IMR-90 (cell line): ENCODE measurements around the gene URB2. TPM values are rescaled to one million over a fixed set of nuclear protein-coding genes. Genes with fewer than 3 reads are reported as not detected.

ENCODE experiments used
- ATAC-seq: fragments of 200-7000 bp; cut with Tn5 transposase; 2 replicates; pipeline ENCODE4 v1.9.1; 2020; ENCODE audit warnings: low read depth, mild to moderate bottlenecking, moderate library complexity
- BruUV-seq: library from RNA; stranded (reverse); fragments of 400-500 nt; replicated peaks from 2 replicates; lab custom pipeline; 2021; lab: Mats Ljungman, UMichigan
- CTCF ChIA-PET: fragments of 300-600 bp; formaldehyde crosslinking; extraction: SDS; loops from one replicate; lab custom pipeline; 2021; ENCODE audit warnings: antibody characterized with exemption; lab: Yijun Ruan, JAX
- POLR2A ChIA-PET: fragments of 300-600 bp; sonication (Branson Sonifier 250); formaldehyde crosslinking; loops from one replicate; lab custom pipeline; 2022; ENCODE audit warnings: antibody characterized with exemption; ENCODE audit not compliant: unreplicated experiment; lab: Charles Lee
- DNase-seq: peaks from one replicate; pipeline ENCODE4 v3.0.0; 2013
- H2AFZ ChIP-seq: replicated peaks from 2 replicates; pipeline ENCODE3; 2013; ENCODE audit warnings: low read length, mild to moderate bottlenecking; ENCODE audit not compliant: poor library complexity
- H2AK5ac ChIP-seq: 2 replicates; pipeline ENCODE4 v1.6.1; 2013; ENCODE audit warnings: low read depth, low read length, inconsistent platforms
- H2AK9ac ChIP-seq: replicated peaks from 2 replicates; pipeline ENCODE3; 2013; ENCODE audit warnings: mild to moderate bottlenecking, low read depth, low read length, moderate library complexity; ENCODE audit not compliant: poor library complexity
- H2BK120ac ChIP-seq: 2 replicates; pipeline ENCODE4 v1.6.1; 2013; ENCODE audit warnings: low read depth, low read length, inconsistent platforms
- H2BK15ac ChIP-seq: 3 replicates; pipeline ENCODE4 v1.6.1; 2013; ENCODE audit warnings: low read depth, low read length, inconsistent platforms
- H2BK20ac ChIP-seq: 2 replicates; pipeline ENCODE4 v1.6.1; 2013; ENCODE audit warnings: low read depth, mild to moderate bottlenecking, inconsistent platforms, low read length, moderate library complexity
- H2BK5ac ChIP-seq: 2 replicates; pipeline ENCODE4 v1.6.1; 2013; ENCODE audit warnings: mild to moderate bottlenecking, low read depth, low read length, inconsistent platforms; ENCODE audit not compliant: poor library complexity, severe bottlenecking
- H3K14ac ChIP-seq: replicated peaks from 2 replicates; pipeline ENCODE4 v1.6.1; 2013; ENCODE audit warnings: low read depth, low read length, inconsistent platforms
- H3K18ac ChIP-seq: 2 replicates; pipeline ENCODE4 v1.6.1; 2013; ENCODE audit warnings: low read depth, low read length, control low read depth
- H3K23ac ChIP-seq: 2 replicates; pipeline ENCODE4 v1.6.1; 2013; ENCODE audit warnings: low read depth, low read length, inconsistent platforms
- H3K27ac ChIP-seq: 2 replicates; pipeline ENCODE4 v1.5.1; 2013; ENCODE audit warnings: mild to moderate bottlenecking, control low read depth, low read length; ENCODE audit not compliant: insufficient read depth
- H3K27me3 ChIP-seq: 2 replicates; pipeline ENCODE4 v1.6.1; 2013; ENCODE audit warnings: low read length; ENCODE audit not compliant: control insufficient read depth, insufficient read depth
- H3K36me3 ChIP-seq: 2 replicates; pipeline ENCODE4 v1.6.1; 2013; ENCODE audit warnings: low read length, mixed read lengths; ENCODE audit not compliant: control insufficient read depth, insufficient read depth
- H3K4ac ChIP-seq: 2 replicates; pipeline ENCODE4 v1.6.1; 2013; ENCODE audit warnings: low read depth, low read length, inconsistent platforms
- H3K4me1 ChIP-seq: 2 replicates; pipeline ENCODE4 v1.6.1; 2013; ENCODE audit warnings: low read length, mixed read lengths; ENCODE audit not compliant: control insufficient read depth, insufficient read depth
- H3K4me2 ChIP-seq: 2 replicates; pipeline ENCODE4 v1.6.1; 2013; ENCODE audit warnings: low read depth, mild to moderate bottlenecking, control low read depth, low read length, moderate library complexity
- H3K4me3 ChIP-seq: 2 replicates; pipeline ENCODE4 v1.5.1; 2013; ENCODE audit warnings: low read depth, mild to moderate bottlenecking, control low read depth, low read length, moderate library complexity; ENCODE audit not compliant: insufficient read depth
- H3K56ac ChIP-seq: 2 replicates; pipeline ENCODE4 v1.6.1; 2013; ENCODE audit warnings: low read length, inconsistent platforms; ENCODE audit not compliant: insufficient read depth; ENCODE audit errors: extremely low read depth
- H3K79me1 ChIP-seq, 2 experiments: 2 replicates each; pipeline ENCODE4 v1.6.1; 2013; ENCODE audit warnings: low read length in 2 of 2, inconsistent platforms in 1 of 2, low read depth in 1 of 2
- H3K9ac ChIP-seq: 2 replicates; pipeline ENCODE4 v1.6.1; 2013; ENCODE audit warnings: low read depth, low read length, control low read depth
- H3K9me1 ChIP-seq: 2 replicates; pipeline ENCODE4 v1.6.1; 2013; ENCODE audit warnings: low read length, inconsistent platforms; ENCODE audit not compliant: insufficient read depth
- H3K9me3 ChIP-seq: 2 replicates; pipeline ENCODE4 v1.6.1; 2013; ENCODE audit warnings: low read length; ENCODE audit not compliant: control insufficient read depth, insufficient read depth
- H4K20me1 ChIP-seq: 2 replicates; pipeline ENCODE4 v1.6.1; 2013; ENCODE audit warnings: low read length, inconsistent platforms; ENCODE audit not compliant: insufficient read depth
- H4K5ac ChIP-seq: 2 replicates; pipeline ENCODE4 v1.6.1; 2013; ENCODE audit warnings: mild to moderate bottlenecking, low read depth, low read length, control low read depth
- H4K8ac ChIP-seq, 2 experiments: 2 replicates each; pipeline ENCODE4 v1.6.1; 2013; ENCODE audit warnings: low read depth in 2 of 2, low read length in 2 of 2, control low read depth in 1 of 2, inconsistent platforms in 1 of 2
- H4K91ac ChIP-seq: 2 replicates; pipeline ENCODE4 v1.6.1; 2013; ENCODE audit warnings: low read depth, low read length, inconsistent platforms; ENCODE audit not compliant: insufficient read depth
- BHLHE40 ChIP-seq: fragments of 150-350 bp; IDR thresholded peaks from 2 replicates; pipeline ENCODE4 v1.6.1; 2016; ENCODE audit warnings: mild to moderate bottlenecking, low read depth, low read length
- CHD1 ChIP-seq: IDR thresholded peaks from 2 replicates; pipeline ENCODE4 v1.6.1; 2012; ENCODE audit warnings: low read depth, low read length, improper control_type of control experiment
- NFE2L2 ChIP-seq: fragments of 150-350 bp; IDR thresholded peaks from 2 replicates; pipeline ENCODE4 v1.6.1; 2016; ENCODE audit warnings: low read depth, mild to moderate bottlenecking, low read length
- RAD21 ChIP-seq: IDR thresholded peaks from 2 replicates; pipeline ENCODE4 v1.6.1; 2012; ENCODE audit warnings: low read length, improper control_type of control experiment
- RCOR1 ChIP-seq: IDR thresholded peaks from 2 replicates; pipeline ENCODE4 v1.6.1; 2012; ENCODE audit warnings: mild to moderate bottlenecking, low read length, improper control_type of control experiment; ENCODE audit not compliant: insufficient replicate concordance
- RFX5 ChIP-seq: IDR thresholded peaks from 2 replicates; pipeline ENCODE4 v1.8.0; 2012; ENCODE audit warnings: low read depth, mild to moderate bottlenecking, low read length, moderate library complexity
- SMC3 ChIP-seq: fragments of 150-350 bp; IDR thresholded peaks from 2 replicates; pipeline ENCODE4 v1.6.1; 2016; ENCODE audit warnings: low read depth, mild to moderate bottlenecking, antibody characterized with exemption, low read length, moderate library complexity
- WGBS, 2 experiments: methylation state at CpG; one replicate each; pipeline versions ENCODE4 v1.1.5 to v1.1.7; 2013; ENCODE audit warnings: missing lambda C conversion rate in 2 of 2; ENCODE audit not compliant: insufficient read length in 1 of 2; ENCODE audit errors: extremely low coverage in 2 of 2; 5-methylcytosine and 5-hydroxymethylcytosine counted together
- dilution Hi-C: fragments of 300-500 bp; cut with HindIII; formaldehyde crosslinking; loops from one replicate; pipeline ENCODE4 v1.14.3; 2018; ENCODE audit warnings: low sequenced_read_pairs; ENCODE audit not compliant: unreplicated experiment
- in situ Hi-C: fragments of 300-500 bp; cut with MboI; formaldehyde crosslinking; loops from 3 replicates; pipeline ENCODE4 v1.14.3; 2019; ENCODE audit warnings: low sequenced_read_pairs, inconsistent platforms, mixed read lengths
- intact Hi-C: fragments of 100-400 bp; cut with micrococcal nuclease; formaldehyde crosslinking; loops from 2 replicates; pipeline ENCODE4 v1.10.0; 2022
- polyA plus RNA-seq, 3 experiments: library from polyadenylated mRNA; depleted of rRNA; stranded (reverse); fragments of >200 nt; gene quantifications; 2 replicates each; pipeline ENCODE4 v1.2.3, GENCODE V29; 2012; ENCODE audit warnings: low replicate concordance in 1 of 3
- total RNA-seq: library from RNA; depleted of rRNA; stranded (reverse); fragments of >200 nt; gene quantifications from 2 replicates; pipeline ENCODE4 v1.2.3, GENCODE V29; 2012
- TF ChIP-seq, protein P1 (sequence below): conservative IDR thresholded peaks from 2 replicates; pipeline ENCODE4 v1.5.1; 2012; ENCODE audit warnings: mild to moderate bottlenecking, low read depth, low read length, improper control_type of control experiment

Gene URB2
- total and polyA plus RNA-seq, 2 of the 4 experiments (the other 2 are of a cell fraction): 5.9 to 15.4 TPM

GRCh38 chr1:229645324-229645993 is 19.4 kb downstream of the URB2 start:
- no peak overlapping the region for H2BK20ac ChIP-seq
- BruUV-seq: no TSS peak
- no peaks in the 10 kb centered on the region for H3K9me1 ChIP-seq
- no peak overlapping the region for H3K14ac ChIP-seq
- H4K8ac ChIP-seq: no peak overlapping the region
- no peak overlapping the region for H3K27ac ChIP-seq
- no peak overlapping the region for H3K18ac ChIP-seq
- H3K4me1 ChIP-seq: peaks cover 4% of the 10 kb centered on the region; the same call in 1 of the 2 replicates
- H3K36me3 ChIP-seq: peaks cover 33% of the 10 kb centered on the region
- POLR2A ChIA-PET: no interaction called here
- H4K5ac ChIP-seq: no peak overlapping the region
- peaks cover 21 to 27% of the 10 kb centered on the region in 2 experiments; a peak in 3 of 4 replicates for H3K79me1 ChIP-seq
- H2BK120ac ChIP-seq: no peak overlapping the region
- TF ChIP-seq RFX5 (no peak), RAD21 (no peak), SMC3 (no peak), CHD1 (no peak), RCOR1 (no peak), BHLHE40 (no peak), NFE2L2 (no peak)
- TF ChIP-seq, protein P1, sequence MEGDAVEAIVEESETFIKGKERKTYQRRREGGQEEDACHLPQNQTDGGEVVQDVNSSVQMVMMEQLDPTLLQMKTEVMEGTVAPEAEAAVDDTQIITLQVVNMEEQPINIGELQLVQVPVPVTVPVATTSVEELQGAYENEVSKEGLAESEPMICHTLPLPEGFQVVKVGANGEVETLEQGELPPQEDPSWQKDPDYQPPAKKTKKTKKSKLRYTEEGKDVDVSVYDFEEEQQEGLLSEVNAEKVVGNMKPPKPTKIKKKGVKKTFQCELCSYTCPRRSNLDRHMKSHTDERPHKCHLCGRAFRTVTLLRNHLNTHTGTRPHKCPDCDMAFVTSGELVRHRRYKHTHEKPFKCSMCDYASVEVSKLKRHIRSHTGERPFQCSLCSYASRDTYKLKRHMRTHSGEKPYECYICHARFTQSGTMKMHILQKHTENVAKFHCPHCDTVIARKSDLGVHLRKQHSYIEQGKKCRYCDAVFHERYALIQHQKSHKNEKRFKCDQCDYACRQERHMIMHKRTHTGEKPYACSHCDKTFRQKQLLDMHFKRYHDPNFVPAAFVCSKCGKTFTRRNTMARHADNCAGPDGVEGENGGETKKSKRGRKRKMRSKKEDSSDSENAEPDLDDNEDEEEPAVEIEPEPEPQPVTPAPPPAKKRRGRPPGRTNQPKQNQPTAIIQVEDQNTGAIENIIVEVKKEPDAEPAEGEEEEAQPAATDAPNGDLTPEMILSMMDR: no peak
- H3K56ac ChIP-seq: no peak overlapping the region
- H2BK15ac ChIP-seq: no peak overlapping the region
- no peaks in the 10 kb centered on the region for H3K27me3 ChIP-seq
- no peak overlapping the region for H2AFZ ChIP-seq
- dilution Hi-C loops: no loop called here
- no peak overlapping the region for H3K4ac ChIP-seq
- no peak overlapping the region for H3K23ac ChIP-seq
- no peak overlapping the region for H2AK9ac ChIP-seq
- H3K4me2 ChIP-seq: no peak overlapping the region
- DNase-seq: no peak
- ATAC-seq: no peak
- H2BK5ac ChIP-seq: no peak overlapping the region
- in situ Hi-C loops: no loop called here
- no peak overlapping the region for H3K4me3 ChIP-seq
- no peaks in the 10 kb centered on the region for H3K9me3 ChIP-seq
- H4K91ac ChIP-seq: no peak overlapping the region
- H3K9ac ChIP-seq: no peak overlapping the region
- CTCF ChIA-PET: no interaction called here
- H2AK5ac ChIP-seq: no peak overlapping the region
- no CpG with 5 or more reads among the region's 15 CpGs for WGBS, 2 experiments
- peaks cover 14% of the 10 kb centered on the region; the same call in 1 of the 2 replicates for H4K20me1 ChIP-seq
- intact Hi-C loops: no loop called here
